Nephron progenitor cell (in vitro differentiated cells): ENCODE data around the gene VWA2.
A peak's percentile ranks its signal among the peaks of the same experiment; 100 is the strongest.

Experiments used
- DNase-seq: peaks from one replicate; pipeline ENCODE4 v3.0.0; 2021
- H3K27ac Mint-ChIP-seq: 2 replicates; pipeline ENCODE4 v1.8.0; 2021; ENCODE audit warnings: mild to moderate bottlenecking, moderate library complexity, mixed read lengths
- H3K27me3 Mint-ChIP-seq: 2 replicates; pipeline ENCODE4 v1.8.0; 2021; ENCODE audit warnings: mild to moderate bottlenecking, low read depth, mixed read lengths; ENCODE audit not compliant: poor library complexity
- H3K36me3 Mint-ChIP-seq: 2 replicates; pipeline ENCODE4 v1.8.0; 2021; ENCODE audit warnings: low read depth, mixed read lengths
- H3K4me1 Mint-ChIP-seq: 2 replicates; pipeline ENCODE4 v1.8.0; 2021; ENCODE audit warnings: mixed read lengths
- H3K4me3 Mint-ChIP-seq: 2 replicates; pipeline ENCODE4 v1.8.0; 2021; ENCODE audit warnings: mild to moderate bottlenecking, moderate library complexity, mixed read lengths
- H3K9me3 Mint-ChIP-seq: 2 replicates; pipeline ENCODE4 v1.8.0; 2021; ENCODE audit warnings: mild to moderate bottlenecking, moderate library complexity, mixed read lengths
- TF ChIP-seq, protein P1 (sequence below): fragments of 200-600 bp; sonication (generic); IDR thresholded peaks from 2 replicates; pipeline ENCODE4 v1.5.0; 2021; ENCODE audit warnings: antibody characterized with exemption

Gene VWA2

DNA sequence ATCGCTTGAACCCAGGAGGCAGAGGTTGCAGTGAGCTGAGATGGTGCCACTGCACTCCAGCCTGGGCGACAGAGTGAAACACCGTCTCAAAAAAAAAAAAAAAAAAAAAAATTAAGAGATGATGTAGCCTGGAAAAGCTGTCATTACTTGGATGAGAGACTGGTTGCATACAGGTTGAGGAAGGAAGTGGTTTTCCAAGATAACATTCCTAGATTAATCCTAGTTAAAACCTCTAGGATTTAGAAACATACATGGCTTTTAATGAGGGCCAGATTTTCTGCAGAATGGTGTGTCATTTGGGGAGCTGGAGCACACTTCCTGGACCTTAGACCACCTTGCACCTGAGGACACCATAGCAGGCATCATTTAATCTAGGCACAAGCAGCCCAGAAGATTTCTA is 17.8 kb downstream of the VWA2 start:
- H3K4me1 Mint-ChIP-seq, result peaks cover 80% of the 10 kb centered on the region
- no peak overlapping the region for H3K4me3 Mint-ChIP-seq
- peaks cover 6% of the 10 kb centered on the region for H3K9me3 Mint-ChIP-seq
- H3K27me3 Mint-ChIP-seq, result peaks cover 8% of the 10 kb centered on the region
- TF ChIP-seq, protein P1, sequence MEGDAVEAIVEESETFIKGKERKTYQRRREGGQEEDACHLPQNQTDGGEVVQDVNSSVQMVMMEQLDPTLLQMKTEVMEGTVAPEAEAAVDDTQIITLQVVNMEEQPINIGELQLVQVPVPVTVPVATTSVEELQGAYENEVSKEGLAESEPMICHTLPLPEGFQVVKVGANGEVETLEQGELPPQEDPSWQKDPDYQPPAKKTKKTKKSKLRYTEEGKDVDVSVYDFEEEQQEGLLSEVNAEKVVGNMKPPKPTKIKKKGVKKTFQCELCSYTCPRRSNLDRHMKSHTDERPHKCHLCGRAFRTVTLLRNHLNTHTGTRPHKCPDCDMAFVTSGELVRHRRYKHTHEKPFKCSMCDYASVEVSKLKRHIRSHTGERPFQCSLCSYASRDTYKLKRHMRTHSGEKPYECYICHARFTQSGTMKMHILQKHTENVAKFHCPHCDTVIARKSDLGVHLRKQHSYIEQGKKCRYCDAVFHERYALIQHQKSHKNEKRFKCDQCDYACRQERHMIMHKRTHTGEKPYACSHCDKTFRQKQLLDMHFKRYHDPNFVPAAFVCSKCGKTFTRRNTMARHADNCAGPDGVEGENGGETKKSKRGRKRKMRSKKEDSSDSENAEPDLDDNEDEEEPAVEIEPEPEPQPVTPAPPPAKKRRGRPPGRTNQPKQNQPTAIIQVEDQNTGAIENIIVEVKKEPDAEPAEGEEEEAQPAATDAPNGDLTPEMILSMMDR, result no peak
- no peak for DNase-seq
- H3K36me3 Mint-ChIP-seq, result peaks cover 27% of the 10 kb centered on the region
- peak overlapping the region; percentile 87 for H3K27ac Mint-ChIP-seq

DNA sequence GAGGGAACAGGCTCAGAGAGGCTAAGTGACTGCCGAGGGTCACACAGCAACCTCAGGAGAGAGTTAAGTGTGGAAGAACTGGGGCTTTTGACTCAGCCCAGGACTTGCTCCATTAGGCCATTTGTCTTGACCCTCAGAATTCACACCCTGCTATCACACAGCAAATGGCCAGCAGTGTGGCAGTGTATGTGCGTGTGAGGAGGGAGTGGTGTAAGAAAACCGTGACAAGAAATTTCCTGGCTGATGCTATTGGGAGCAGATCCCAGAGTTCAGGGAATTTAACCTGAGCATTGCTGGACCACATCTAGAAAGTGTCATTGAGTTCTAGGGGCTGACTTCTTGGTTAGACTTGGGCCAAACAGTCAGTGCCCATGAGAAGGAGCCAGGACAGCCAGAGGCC is 18.4 kb downstream of the VWA2 start:
- DNase-seq, result no peak
- H3K27ac Mint-ChIP-seq, result peak overlapping the region; percentile 87
- H3K27me3 Mint-ChIP-seq, result peaks cover 8% of the 10 kb centered on the region
- H3K9me3 Mint-ChIP-seq, result peaks cover 6% of the 10 kb centered on the region
- peaks cover 27% of the 10 kb centered on the region for H3K36me3 Mint-ChIP-seq
- TF ChIP-seq, protein P1, result no peak
- H3K4me1 Mint-ChIP-seq, result peaks cover 76% of the 10 kb centered on the region
- peak overlapping the region; percentile 24 for H3K4me3 Mint-ChIP-seq

DNA sequence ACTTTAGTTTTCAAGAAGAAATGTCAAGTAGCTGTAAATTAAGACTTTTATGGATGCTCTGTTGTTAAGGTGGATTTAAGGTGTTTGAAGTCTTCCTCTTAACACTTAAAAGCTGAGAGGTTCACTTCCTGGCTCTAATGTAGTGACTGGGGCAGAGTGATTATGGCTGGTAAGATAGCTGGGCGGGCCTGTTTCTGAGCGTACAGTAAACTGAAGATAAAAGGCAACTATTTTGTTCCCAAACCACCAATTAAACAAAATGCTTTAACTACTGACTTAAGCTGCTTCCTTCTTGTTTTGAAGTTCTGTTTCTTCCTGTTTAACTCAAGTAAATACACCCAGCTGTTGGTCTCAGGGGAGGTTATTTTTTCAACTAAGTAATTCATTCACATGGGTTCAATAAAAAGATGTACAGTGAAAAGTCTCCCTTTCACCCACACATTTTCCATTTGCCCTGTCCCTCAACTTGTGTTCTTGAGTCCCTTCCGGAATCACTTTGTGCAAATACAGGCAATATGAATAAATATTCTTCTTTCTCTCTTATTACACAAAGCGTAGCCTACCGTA is 19.3 kb downstream of the VWA2 start:
- no peak for DNase-seq
- Mint-ChIP-seq H3K36me3 (peaks cover 25% of the 10 kb centered on the region), H3K27ac (peak overlapping the region; percentile 87), H3K4me3 (peak overlapping the region; percentile 6), H3K27me3 (peaks cover 8% of the 10 kb centered on the region), H3K4me1 (peaks cover 73% of the 10 kb centered on the region), H3K9me3 (peaks cover 3% of the 10 kb centered on the region)
- TF ChIP-seq, protein P1, result no peak

DNA sequence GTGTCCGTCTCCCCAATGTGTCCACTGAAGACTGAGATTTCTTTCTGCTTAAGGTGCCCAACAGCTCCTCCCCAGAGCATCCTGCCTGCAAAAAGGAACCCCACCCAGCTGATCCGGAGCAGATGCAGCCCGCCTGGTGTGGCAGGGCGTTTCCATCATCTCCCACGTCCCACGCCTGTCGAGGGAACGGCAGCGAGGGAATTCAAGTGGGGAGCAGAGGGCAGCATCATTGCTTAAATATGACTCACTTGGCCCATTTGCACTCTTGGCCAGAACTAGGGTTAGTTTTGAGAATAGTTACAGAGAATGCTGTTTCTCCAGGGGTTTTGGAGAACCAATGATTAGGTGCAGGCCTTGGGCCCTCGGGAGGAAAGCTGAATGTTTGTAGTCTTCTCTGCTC is 20.8 kb downstream of the VWA2 start:
- Mint-ChIP-seq H3K27me3 (peaks cover 8% of the 10 kb centered on the region), H3K4me3 (peak overlapping the region; percentile 50)
- TF ChIP-seq, protein P1, result no peak

DNA sequence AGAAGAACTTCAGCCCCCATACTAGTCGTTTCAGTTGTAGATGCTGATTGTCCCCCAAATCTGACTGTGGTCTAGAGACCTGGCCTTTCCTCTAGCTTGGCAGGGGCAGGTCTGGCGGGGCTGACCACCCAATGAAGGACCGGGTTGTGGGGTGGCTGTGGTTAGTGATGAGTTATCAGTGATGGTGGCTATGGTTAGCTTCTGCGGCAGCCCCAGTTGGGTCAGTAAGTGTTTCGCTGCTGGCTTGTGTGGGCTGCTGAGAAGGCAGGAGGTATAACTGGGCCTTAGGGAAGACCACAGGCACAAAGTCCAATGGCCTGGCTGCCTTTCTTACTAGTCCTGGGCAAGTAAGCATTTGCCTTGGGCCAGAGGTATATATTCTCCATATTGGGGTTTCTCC is 21.3 kb downstream of the VWA2 start:
- H3K36me3 Mint-ChIP-seq, result peaks cover 10% of the 10 kb centered on the region
- no peak overlapping the region for H3K27ac Mint-ChIP-seq
- TF ChIP-seq, protein P1, result no peak
- H3K9me3 Mint-ChIP-seq, result no peaks in the 10 kb centered on the region
- H3K4me3 Mint-ChIP-seq, result no peak overlapping the region
- peaks cover 4% of the 10 kb centered on the region for H3K27me3 Mint-ChIP-seq
- DNase-seq, result no peak
- H3K4me1 Mint-ChIP-seq, result peaks cover 59% of the 10 kb centered on the region

More for the DNA sequence above, 20.8 kb downstream of the VWA2 start:
- Mint-ChIP-seq H3K27ac (peak overlapping the region; percentile 87), H3K9me3 (no peaks in the 10 kb centered on the region), H3K36me3 (peaks cover 14% of the 10 kb centered on the region), H3K4me1 (peaks cover 64% of the 10 kb centered on the region)
- DNase-seq, result no peak

DNA sequence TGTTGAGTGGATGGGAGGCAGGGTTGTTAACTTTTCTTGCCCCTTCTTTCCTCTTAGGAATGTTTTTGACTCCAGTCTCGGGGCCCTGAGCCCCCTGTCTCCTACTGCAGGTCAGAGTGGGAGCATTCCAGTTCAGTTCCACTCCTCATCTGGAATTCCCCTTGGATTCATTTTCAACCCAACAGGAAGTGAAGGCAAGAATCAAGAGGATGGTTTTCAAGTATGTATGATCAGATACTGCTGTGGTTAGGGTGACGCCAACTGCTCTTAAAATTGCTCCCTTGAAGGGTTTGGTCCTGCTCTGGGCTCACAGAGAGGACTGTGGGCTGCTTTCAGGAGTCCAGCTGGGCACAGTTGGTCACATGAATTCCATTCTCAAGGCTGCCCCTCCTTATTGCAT is 22.0 kb downstream of the VWA2 start:
- TF ChIP-seq, protein P1, result no peak
- Mint-ChIP-seq H3K36me3 (peaks cover 13% of the 10 kb centered on the region), H3K27ac (no peak overlapping the region), H3K4me1 (peaks cover 53% of the 10 kb centered on the region), H3K27me3 (peaks cover 3% of the 10 kb centered on the region), H3K9me3 (no peaks in the 10 kb centered on the region), H3K4me3 (no peak overlapping the region)
- no peak for DNase-seq
